HG03280 (cell line): ENCODE data around the gene TSSK3.
"Not testable (repeated sequence)": the region's sequence is repeated elsewhere in the genome, so short reads cannot be mapped to it uniquely, and the experiment has no call there.

ENCODE experiments used
- ATAC-seq: cut with Tn5 transposase; IDR thresholded peaks from one replicate; pipeline ENCODE4 v1.9.1; 2021; ENCODE audit warnings: mild to moderate bottlenecking, moderate library complexity; ENCODE audit not compliant: unreplicated experiment

The TSSK3 gene

DNA sequence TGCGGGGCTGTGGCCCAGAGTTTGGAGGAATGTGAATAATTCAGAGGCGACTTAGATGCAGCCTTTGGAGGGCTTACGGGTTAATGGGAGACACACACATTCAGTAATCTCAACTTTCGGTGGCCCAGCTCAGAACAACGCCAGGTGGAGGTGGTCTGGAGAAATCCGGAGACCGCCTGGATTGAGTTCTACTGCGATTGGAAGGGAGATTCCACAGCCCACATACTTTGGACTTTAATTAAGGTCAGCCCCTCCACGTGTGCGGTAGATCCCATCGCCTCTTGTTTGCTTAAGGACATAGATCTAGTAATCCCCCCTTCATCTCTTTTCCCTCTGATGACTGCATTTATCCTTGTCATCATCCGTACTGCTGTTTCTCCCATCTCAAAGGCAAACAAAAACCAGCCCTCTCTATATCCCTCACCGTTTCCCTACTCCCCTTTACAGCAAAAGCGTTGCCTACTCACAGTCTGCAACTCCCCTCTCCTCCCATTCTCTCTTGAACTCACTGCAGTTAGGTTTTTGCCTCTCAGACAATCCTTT, 32.6 kb downstream of the TSSK3 start:
- ATAC-seq = no peak

DNA sequence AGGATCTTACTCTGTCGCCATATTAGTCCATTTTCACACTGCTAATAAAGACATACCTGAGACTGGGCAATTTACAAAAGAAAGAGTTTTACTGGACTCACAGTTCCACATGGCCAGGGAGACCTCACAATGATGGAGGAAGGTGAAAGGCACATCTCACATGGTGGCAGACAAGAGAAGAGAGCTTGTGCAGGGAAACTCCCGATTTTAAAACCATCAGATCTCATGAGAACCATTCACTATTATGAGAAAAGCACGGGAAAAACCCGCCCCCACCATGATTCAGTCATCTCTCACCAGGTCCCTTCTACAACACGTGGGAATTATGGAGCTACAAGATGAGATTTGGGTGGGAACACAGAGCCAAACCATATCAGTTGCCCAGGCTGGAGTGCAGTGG, 34.2 kb downstream of the TSSK3 start:
- not testable (repeated sequence) for ATAC-seq

DNA sequence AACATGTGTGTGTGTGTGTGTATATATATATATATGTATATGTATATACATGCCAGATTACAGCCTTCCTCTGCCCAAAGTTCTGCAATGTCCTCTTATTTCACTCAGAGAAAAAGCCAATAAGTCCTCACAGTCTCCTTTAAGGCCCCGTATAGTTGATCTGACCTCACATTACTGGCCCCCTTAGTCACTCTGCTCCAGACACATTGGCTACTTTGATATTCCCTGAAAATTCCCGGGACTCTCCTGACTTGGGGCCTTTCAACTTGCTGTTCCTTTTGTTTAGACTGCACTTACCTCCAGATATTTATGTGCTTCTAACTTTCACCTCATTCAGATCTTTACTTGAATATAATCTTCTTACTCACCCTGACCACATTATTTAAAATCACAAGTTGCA, 36.1 kb downstream of the TSSK3 start:
- ATAC-seq = no peak

DNA sequence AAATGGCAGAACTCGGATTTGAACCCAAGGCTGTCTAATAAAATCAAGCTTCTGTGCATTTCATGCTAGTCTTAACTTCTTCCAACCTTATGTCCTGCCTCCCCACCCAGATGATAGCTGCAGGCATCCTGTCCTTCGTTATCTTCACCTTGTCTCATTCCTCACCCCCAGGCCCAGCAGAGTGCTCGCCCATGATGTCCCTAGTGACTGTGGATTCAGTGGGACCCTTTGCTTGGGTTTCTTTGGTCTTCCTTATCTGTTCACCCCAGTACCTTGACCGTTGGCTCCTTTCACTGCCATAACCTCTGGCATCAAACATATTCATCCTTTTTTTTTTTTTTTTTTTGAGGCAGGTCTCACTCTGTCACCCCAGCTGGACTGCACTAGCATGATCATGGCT, 37.5 kb downstream of the TSSK3 start:
- no peak for ATAC-seq

DNA sequence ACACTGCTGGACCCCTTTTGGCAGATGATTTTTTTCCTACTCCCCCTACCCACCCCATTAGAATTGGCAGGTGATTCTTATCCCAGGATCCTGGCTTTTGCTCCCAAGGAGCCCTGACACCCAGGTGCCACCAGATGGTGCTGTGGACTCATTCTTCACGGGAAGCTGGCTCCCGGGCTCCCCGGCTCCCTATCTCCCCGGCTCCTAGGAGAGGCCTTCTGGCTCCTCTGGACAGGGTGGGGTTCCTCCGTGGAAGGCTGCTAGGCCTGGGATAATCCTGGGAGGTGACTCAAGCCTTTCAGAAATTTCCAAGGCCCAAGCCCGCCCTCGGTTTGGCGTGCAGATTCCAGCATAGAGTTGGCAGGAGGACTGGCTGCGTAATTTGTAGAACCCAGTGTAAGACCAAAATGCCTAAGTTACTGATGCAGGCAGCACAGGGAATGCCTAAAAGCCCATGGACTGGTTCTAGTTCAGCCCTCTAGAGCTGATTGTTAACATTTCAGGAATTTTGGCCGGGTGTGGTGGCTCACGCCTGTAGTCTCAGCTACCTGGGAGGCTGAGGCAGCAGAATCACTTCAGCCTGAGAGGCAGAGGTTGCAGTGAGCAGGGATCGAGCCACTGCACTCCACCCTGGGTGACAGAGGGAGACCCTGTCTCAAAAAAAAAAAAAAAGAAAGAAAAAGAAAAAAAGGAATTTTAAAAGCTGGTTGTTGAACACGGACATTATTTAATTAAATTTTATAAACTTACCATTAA, 38.7 kb downstream of the TSSK3 start:
- ATAC-seq = no peak

DNA sequence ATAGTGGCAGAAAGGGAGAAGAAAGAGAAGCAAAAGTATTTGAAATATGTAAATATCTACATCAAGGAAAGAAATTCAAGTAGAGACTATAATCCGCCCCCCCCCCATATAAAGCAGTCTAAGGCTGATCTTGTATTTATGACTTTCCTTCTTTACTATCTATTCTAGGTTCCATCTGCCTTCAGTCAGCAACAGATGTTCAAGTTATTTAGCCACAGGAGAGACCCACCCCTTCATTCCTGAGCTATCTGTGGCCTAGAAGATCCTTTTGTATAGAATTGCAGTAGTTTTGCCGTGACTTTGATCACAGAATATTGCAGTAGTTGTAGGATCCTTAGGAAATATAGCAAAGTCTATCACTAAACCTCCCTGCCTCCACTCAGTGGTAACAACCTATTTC, 42.6 kb downstream of the TSSK3 start:
- ATAC-seq = no peak

DNA sequence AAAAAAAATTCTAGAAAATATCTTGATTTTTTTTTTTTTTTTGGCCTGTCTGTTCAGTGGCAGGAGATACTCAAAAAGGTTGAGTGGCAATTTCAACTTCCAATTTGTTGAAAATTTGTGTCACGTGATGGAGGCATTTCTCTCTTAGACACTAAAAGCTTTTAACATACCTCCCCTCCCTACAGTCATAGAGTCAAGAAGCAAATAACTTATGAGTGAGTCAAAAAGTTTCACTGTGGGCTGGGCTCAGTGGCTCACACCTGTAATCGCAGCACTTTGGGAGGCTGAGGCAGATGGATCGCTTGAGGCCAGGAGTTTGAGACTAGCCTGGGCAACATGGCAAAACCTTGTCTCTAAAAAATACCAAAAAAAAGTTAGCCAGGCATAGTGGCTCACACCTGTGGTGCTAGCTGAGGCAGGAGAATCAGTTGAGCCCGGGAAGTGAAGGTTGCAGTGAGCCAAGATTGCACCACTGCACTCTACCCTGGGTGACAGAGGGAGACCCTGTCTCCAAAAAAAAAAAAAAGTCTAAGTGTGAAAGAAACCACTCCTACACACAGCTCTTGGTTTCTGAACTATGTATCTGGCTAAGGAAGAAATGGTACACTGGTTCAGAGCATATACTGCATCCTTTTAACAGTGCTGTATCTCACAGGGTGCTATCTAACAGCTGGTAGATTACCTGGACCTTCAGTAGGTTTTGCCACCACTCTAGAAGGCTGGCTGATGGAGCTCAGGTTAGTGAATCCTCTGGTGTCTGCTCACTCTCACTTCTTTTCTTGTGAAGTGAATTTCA, 43.5 kb downstream of the TSSK3 start:
- ATAC-seq = no peak

DNA sequence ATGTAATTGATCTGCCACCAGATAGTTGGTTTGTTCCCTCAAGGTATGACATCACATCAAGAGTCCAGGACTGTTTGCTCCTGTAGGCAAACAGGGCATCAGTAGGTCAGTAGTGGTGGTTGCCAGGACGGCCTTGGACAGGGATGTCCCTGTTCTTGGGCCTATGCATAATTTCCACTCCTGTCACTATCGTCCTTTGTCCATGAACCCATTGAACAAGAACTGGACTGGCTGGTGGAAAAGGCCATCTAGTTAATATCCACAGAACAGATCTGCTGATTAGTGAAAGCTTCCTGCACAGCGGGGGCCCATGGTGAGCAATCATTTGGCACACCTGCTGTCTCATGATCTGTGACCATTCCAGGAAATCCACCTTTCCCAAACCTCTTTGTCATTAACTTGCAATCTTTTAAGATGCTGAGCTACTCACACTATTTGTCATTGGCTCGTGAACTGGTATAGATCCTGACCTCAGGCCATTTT, 44.3 kb downstream of the TSSK3 start:
- ATAC-seq = no peak

DNA sequence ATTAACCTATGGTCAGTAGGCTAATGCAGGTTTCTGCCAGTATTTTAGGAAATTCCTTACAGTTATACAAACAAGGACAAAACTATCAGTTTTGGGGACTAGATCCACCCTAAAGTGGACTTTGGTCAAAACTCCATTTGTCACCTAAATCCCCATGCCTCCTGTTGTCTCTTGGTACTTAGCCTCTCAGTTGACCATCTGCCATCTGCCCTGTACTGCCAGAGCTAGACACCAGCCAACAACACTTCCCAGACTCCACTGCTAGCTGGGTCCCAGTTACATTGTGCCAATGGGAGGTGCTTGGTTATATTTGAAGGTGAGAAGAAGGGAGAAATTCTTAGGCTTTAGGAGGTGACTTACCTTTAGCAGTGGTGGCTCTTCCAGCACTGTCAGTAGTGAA, 48.9 kb downstream of the TSSK3 start:
- ATAC-seq = no peak

DNA sequence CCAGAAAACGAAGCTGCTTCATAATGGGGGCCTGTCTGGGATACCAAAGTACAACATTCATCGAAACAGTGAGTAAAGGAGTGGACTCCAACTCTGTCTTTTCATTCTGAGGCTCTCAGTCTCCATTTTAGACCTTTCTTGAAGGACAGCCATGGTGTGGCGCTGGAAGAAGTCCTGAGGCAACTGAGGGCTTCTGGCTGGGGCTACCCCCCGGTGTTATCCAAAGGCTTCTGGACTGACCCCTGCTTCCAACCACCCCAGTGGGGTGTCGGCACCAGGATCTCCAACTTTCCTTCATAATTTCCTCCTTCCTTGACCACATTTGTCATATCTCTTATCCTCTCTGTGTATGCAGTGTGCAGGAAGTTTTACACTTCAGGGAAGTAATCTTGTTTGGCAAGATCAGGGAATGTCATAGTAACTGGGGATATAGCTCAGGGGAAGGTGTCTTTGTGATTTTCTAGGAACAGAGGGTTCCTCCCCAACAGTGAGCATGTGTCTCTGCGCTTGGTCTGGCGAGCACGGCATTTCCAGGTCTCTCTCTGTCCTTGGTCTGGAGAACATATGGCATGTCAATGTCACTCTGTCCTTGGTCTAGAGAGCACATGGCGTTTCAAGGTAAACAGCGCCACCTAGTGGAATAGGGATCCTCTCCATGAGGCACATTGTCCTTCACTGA, 51.3 kb downstream of the TSSK3 start:
- ATAC-seq = no peak
